GM12864 (cell line): Measurements from ENCODE around the gene GDNF.
"Not testable (repeated sequence)": the region's sequence is repeated elsewhere in the genome, so short reads cannot be mapped to it uniquely, and the experiment has no call there.

Source experiments
- DNase-seq: peaks from one replicate; pipeline ENCODE4 v3.0.0-alpha.2; 2011; ENCODE audit warnings: low read depth
- H3K4me3 ChIP-seq: 2 replicates; pipeline ENCODE4 v1.5.1; 2011; ENCODE audit warnings: mild to moderate bottlenecking, low read depth, low read length, control low read depth
- TF ChIP-seq, protein P1 (sequence below): IDR thresholded peaks from 2 replicates; pipeline ENCODE4 v1.5.1; 2011; ENCODE audit warnings: low read depth, mild to moderate bottlenecking, moderate library complexity, low read length, control low read depth, inconsistent platforms; ENCODE audit errors: missing control alignments

Gene GDNF

GRCh38 chr5:37875051-37875787 is 35.4 kb upstream of the GDNF start:
- TF ChIP-seq, protein P1, sequence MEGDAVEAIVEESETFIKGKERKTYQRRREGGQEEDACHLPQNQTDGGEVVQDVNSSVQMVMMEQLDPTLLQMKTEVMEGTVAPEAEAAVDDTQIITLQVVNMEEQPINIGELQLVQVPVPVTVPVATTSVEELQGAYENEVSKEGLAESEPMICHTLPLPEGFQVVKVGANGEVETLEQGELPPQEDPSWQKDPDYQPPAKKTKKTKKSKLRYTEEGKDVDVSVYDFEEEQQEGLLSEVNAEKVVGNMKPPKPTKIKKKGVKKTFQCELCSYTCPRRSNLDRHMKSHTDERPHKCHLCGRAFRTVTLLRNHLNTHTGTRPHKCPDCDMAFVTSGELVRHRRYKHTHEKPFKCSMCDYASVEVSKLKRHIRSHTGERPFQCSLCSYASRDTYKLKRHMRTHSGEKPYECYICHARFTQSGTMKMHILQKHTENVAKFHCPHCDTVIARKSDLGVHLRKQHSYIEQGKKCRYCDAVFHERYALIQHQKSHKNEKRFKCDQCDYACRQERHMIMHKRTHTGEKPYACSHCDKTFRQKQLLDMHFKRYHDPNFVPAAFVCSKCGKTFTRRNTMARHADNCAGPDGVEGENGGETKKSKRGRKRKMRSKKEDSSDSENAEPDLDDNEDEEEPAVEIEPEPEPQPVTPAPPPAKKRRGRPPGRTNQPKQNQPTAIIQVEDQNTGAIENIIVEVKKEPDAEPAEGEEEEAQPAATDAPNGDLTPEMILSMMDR = no peak
- DNase-seq = no peak
- H3K4me3 ChIP-seq = no peak overlapping the region

DNA sequence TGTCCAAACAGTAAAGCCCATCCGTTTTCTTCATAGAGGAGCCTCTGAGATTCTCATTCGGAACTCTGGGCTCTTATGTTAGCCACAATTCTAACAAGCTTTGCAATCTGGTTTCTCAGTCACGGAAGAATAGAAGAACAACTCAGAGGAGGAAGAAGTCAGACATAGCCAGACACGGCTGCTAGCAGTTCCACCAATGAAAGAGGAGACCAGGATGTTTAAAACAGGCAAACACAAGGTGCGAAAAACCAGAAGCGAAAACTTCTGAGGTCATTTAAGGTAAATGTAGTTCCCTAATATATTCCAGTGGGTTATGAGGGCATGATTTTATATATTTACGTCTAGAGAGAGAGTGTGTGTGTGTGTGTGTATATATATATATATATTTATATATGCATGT is 34.1 kb upstream of the GDNF start:
- DNase-seq = no peak
- H3K4me3 ChIP-seq = no peak overlapping the region
- TF ChIP-seq, protein P1 = no peak

DNA sequence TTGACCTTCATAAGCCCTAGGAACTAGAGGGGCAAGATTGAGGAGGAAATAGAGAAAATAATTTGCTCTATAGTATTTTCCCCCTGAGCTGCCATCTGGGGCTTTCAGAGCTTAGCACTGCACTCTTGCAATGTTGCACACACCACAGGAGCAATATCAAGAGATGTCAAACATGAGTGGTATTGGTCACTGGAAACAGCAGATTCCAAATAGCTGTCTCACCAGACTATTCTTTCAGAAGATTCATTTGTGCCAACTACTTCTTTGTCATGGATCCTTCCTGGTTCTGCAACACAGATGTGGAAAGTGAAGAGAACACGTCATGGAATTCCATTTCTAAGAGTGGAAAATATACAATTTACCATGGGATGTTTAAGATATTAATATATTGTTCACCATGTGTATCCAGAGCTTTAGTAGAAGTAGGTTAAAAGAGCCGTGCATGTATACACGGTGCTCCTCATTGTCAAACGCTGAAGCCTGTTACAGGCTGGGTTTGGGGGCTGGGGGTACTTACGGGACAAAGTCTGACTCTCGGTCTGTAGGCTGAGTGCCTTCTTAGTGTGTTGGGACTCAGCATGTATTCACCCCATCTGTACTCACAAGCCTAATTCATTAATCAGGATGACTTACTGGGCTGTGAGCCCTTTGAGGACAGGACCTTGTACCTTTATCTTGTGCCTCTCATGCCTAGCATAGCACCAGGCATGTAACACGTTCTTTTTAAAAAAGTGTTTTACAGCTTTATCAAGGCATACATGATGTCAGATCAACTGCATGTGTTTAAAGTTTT is 31.4 kb upstream of the GDNF start:
- no peak for DNase-seq
- H3K4me3 ChIP-seq = no peak overlapping the region
- TF ChIP-seq, protein P1 = no peak

GRCh38 chr5:37869216-37869615 is 29.4 kb upstream of the GDNF start:
- TF ChIP-seq, protein P1 = no peak
- H3K4me3 ChIP-seq = no peak overlapping the region
- DNase-seq = no peak

DNA sequence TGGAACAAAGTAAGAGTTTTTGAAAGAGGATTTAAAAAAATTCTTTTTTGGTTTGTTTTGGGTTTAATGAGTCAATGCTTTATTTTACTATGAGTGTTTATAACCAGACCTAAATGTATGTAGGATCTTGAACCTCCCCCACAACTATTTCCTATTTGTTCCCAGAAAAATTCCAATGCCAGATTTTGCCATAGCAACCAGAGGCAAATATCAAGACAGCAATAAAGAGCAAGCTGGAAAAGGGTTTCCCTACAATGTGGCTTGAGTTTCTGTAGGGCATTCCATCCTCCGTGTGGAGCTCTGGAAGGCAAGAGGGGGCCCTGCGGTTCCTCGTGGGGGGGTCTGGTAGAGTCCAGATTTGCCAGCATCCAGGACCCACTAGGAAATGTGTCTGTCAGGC is 27.8 kb upstream of the GDNF start:
- no peak overlapping the region for H3K4me3 ChIP-seq
- TF ChIP-seq, protein P1 = no peak
- DNase-seq = no peak

- H3K4me3 ChIP-seq, DNase-seq: not testable (repeated sequence)
These were observed 23.1 kb upstream of the GDNF start for GRCh38 chr5:37862907-37863306.

DNA sequence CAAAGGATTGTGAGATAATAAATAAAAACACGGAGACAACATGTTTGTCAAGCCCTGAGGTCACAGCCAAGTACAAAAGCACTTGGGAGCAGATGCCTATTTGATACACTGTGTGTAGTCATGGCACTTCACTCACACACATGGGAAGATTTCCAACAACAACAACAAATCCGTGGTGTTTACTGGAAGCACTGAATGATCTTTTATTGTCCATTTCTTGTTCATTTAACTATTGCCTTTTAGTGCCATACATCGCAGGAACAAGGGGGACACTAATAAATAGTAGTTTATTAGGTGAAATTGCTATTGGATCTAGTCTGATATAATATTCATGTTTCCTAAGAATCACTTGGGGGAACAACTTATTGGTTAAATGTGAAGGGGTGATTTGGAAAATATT is 20.4 kb upstream of the GDNF start:
- TF ChIP-seq, protein P1 = no peak
- no peak overlapping the region for H3K4me3 ChIP-seq
- no peak for DNase-seq
